HG02852 (cell line): ENCODE data around the gene SIX5.

Experiments
- ATAC-seq: cut with Tn5 transposase; IDR thresholded peaks from one replicate; pipeline ENCODE4 v1.9.1; 2021; ENCODE audit warnings: mild to moderate bottlenecking, moderate library complexity; ENCODE audit not compliant: unreplicated experiment

SIX5 gene

GRCh38 chr19:45793178-45793564 lies 24.1 kb upstream of the SIX5 start:
- no peak for ATAC-seq

- ATAC-seq, result peak; percentile 88
These were observed 23.6 kb upstream of the SIX5 start, which contains the start of gene DMWD for GRCh38 chr19:45792470-45793177. DMWD (minus strand) TSS chr19:45792845; CDS start chr19:45792756, 89 bp downstream.

- no peak for ATAC-seq
These were observed 22.9 kb upstream of the SIX5 start for GRCh38 chr19:45791744-45792469.

- ATAC-seq, result no peak
These were observed 21.9 kb upstream of the SIX5 start for GRCh38 chr19:45790942-45791341.

- ATAC-seq, result no peak
These were observed 20.2 kb upstream of the SIX5 start for GRCh38 chr19:45789035-45789786.

- no peak for ATAC-seq
These were observed 17.5 kb upstream of the SIX5 start for GRCh38 chr19:45786533-45786894.

- ATAC-seq, result no peak
These were observed 16.9 kb upstream of the SIX5 start for GRCh38 chr19:45785781-45786532.

- no peak for ATAC-seq
These were observed 16.0 kb upstream of the SIX5 start for GRCh38 chr19:45785097-45785496.

- no peak for ATAC-seq
These were observed 15.0 kb upstream of the SIX5 start for GRCh38 chr19:45784096-45784495.

- no peak for ATAC-seq
These were observed 14.1 kb upstream of the SIX5 start for GRCh38 chr19:45782820-45783785.

GRCh38 chr19:45782162-45782691 lies 13.2 kb upstream of the SIX5 start, which contains the start of gene DMPK:
DMPK (minus strand) TSS chr19:45782490; CDS start chr19:45782352, 138 bp downstream.
- no peak for ATAC-seq

GRCh38 chr19:45781214-45782161 lies 12.4 kb upstream of the SIX5 start:
- no peak for ATAC-seq

- ATAC-seq, result no peak
These were observed 11.6 kb upstream of the SIX5 start for GRCh38 chr19:45780448-45781213.

- no peak for ATAC-seq
These were observed 11.0 kb upstream of the SIX5 start for GRCh38 chr19:45780146-45780447.

- ATAC-seq, result peak; percentile 71
These were observed 10.4 kb upstream of the SIX5 start for GRCh38 chr19:45779231-45780145.

- ATAC-seq, result no peak
These were observed 9.1 kb upstream of the SIX5 start for GRCh38 chr19:45778010-45778661.
